Trophoblast cell (in vitro differentiated cells and primary cell): ENCODE results near the gene FNDC11.
"Not testable (repeated sequence)": the region's sequence is repeated elsewhere in the genome, so short reads cannot be mapped to it uniquely, and the experiment has no call there.

ENCODE experiments used
- DNase-seq, 2 donors: peaks; one replicate each; pipeline ENCODE4 v3.0.0-alpha.2; 2016
- H2AFZ ChIP-seq: 2 replicates; pipeline ENCODE4 v1.6.1; 2013; ENCODE audit warnings: low read length, moderate library complexity, mild to moderate bottlenecking; ENCODE audit not compliant: insufficient read depth, poor library complexity
- H2AK5ac ChIP-seq: 2 replicates; pipeline ENCODE4 v1.6.1; 2013; ENCODE audit warnings: mild to moderate bottlenecking, low read length
- H2BK120ac ChIP-seq: 2 replicates; pipeline ENCODE4 v1.6.1; 2013; ENCODE audit warnings: low read length, mild to moderate bottlenecking, moderate library complexity; ENCODE audit not compliant: insufficient read depth, poor library complexity
- H2BK12ac ChIP-seq: 2 replicates; pipeline ENCODE4 v1.6.1; 2013; ENCODE audit warnings: mild to moderate bottlenecking, low read length, moderate library complexity
- H2BK5ac ChIP-seq: 2 replicates; pipeline ENCODE4 v1.6.1; 2013; ENCODE audit warnings: low read length, low read depth, moderate library complexity, mild to moderate bottlenecking; ENCODE audit not compliant: poor library complexity
- H3K14ac ChIP-seq: 2 replicates; pipeline ENCODE4 v1.6.1; 2013; ENCODE audit warnings: mild to moderate bottlenecking, low read length
- H3K18ac ChIP-seq: 2 replicates; pipeline ENCODE4 v1.6.1; 2013; ENCODE audit warnings: mild to moderate bottlenecking, low read length
- H3K23ac ChIP-seq: 2 replicates; pipeline ENCODE4 v1.6.1; 2013; ENCODE audit warnings: low read length
- H3K27ac ChIP-seq: 2 replicates; pipeline ENCODE4 v1.5.1; 2013; ENCODE audit warnings: low read depth, mild to moderate bottlenecking, inconsistent platforms, low read length, moderate library complexity
- H3K27me3 ChIP-seq: 2 replicates; pipeline ENCODE4 v1.6.1; 2013; ENCODE audit warnings: inconsistent platforms, mild to moderate bottlenecking, low read length, moderate library complexity; ENCODE audit not compliant: insufficient read depth
- H3K36me3 ChIP-seq, 2 experiments: 1 replicate in 1 of 2; 2 replicates in 1 of 2; pipeline ENCODE4 v1.6.1; 2013; ENCODE audit warnings: low read length in 2 of 2, mild to moderate bottlenecking in 2 of 2, moderate library complexity in 1 of 2; ENCODE audit not compliant: insufficient read depth in 2 of 2, control insufficient read depth in 1 of 2
- H3K4ac ChIP-seq: 2 replicates; pipeline ENCODE4 v1.6.1; 2013; ENCODE audit warnings: low read depth, mild to moderate bottlenecking, low read length, moderate library complexity
- H3K4me1 ChIP-seq, 2 experiments: 1 replicate in 1 of 2; 2 replicates in 1 of 2; pipeline ENCODE4 v1.6.1; 2013; ENCODE audit warnings: low read length in 2 of 2, mild to moderate bottlenecking in 2 of 2, moderate library complexity in 1 of 2; ENCODE audit not compliant: insufficient read depth in 2 of 2, control insufficient read depth in 1 of 2
- H3K4me2 ChIP-seq: 2 replicates; pipeline ENCODE4 v1.6.1; 2013; ENCODE audit warnings: inconsistent platforms, mild to moderate bottlenecking, low read length, moderate library complexity
- H3K4me3 ChIP-seq: 2 replicates; pipeline ENCODE4 v1.5.1; 2013; ENCODE audit warnings: mild to moderate bottlenecking, low read depth, low read length, inconsistent platforms
- H3K79me1 ChIP-seq: one replicate; pipeline ENCODE4 v1.6.1; 2013; ENCODE audit warnings: low read length
- H3K79me2 ChIP-seq: 2 replicates; pipeline ENCODE4 v1.6.1; 2013; ENCODE audit warnings: low read length, mild to moderate bottlenecking; ENCODE audit not compliant: control insufficient read depth, insufficient read depth, poor library complexity
- H3K9ac ChIP-seq: 2 replicates; pipeline ENCODE4 v1.6.1; 2013; ENCODE audit warnings: mild to moderate bottlenecking, low read length
- H3K9me3 ChIP-seq: 2 replicates; pipeline ENCODE4 v1.6.1; 2013; ENCODE audit warnings: low read depth, mild to moderate bottlenecking, control low read depth, inconsistent platforms, low read length; ENCODE audit not compliant: insufficient read depth
- H4K12ac ChIP-seq: 2 replicates; pipeline ENCODE4 v1.6.1; 2013; ENCODE audit warnings: low read depth, mild to moderate bottlenecking, low read length, moderate library complexity
- H4K8ac ChIP-seq: 2 replicates; pipeline ENCODE4 v1.6.1; 2013; ENCODE audit warnings: low read depth, mild to moderate bottlenecking, low read length, moderate library complexity
- H4K91ac ChIP-seq: one replicate; pipeline ENCODE4 v1.6.1; 2013; ENCODE audit warnings: low read depth, mild to moderate bottlenecking, low read length, moderate library complexity
- WGBS: extraction: QIAGEN DNeasy Blood & Tissue Kit; methylation state at CpG from one replicate; pipeline ENCODE4 v1.1.7; 2013; ENCODE audit warnings: missing lambda C conversion rate; ENCODE audit not compliant: insufficient read length, insufficient coverage; ENCODE audit errors: extremely low coverage; 5-methylcytosine and 5-hydroxymethylcytosine counted together

The FNDC11 gene

GRCh38 chr20:63568986-63569949 lies 15.3 kb downstream of the FNDC11 start:
- no peak overlapping the region for H2AK5ac ChIP-seq
- WGBS: no CpG with 5 or more reads among the region's 46 CpGs
- H3K36me3 ChIP-seq: peaks cover 13 to 26% of the 10 kb centered on the region in 2 experiments

GRCh38 chr20:63570281-63571086 lies 16.5 kb downstream of the FNDC11 start:
- Histone ChIP-seq H3K9me3 (peaks cover 1% of the 10 kb centered on the region), H3K4me1 (peaks cover 3 to 12% of the 10 kb centered on the region in 2 experiments), H3K4me3 (no peak overlapping the region), H2BK12ac (no peak overlapping the region), H3K23ac (no peak overlapping the region), H3K27me3 (no peaks in the 10 kb centered on the region), H4K8ac (no peak overlapping the region), H3K18ac (no peak overlapping the region), H2BK5ac (no peak overlapping the region), H3K9ac (no peak overlapping the region), H3K79me2 (peaks cover 3% of the 10 kb centered on the region), H2BK120ac (no peak overlapping the region), H3K4ac (no peak overlapping the region), H3K4me2 (no peak overlapping the region), H2AFZ (no peak overlapping the region), H4K91ac (no peak overlapping the region), H4K12ac (no peak overlapping the region), H3K14ac (no peak overlapping the region), H2AK5ac (no peak overlapping the region), H3K36me3 (peaks cover 2 to 14% of the 10 kb centered on the region in 2 experiments), H3K79me1 (peaks cover 8% of the 10 kb centered on the region), H3K27ac (no peak overlapping the region)
- DNase-seq: no peak
- no CpG with 5 or more reads among the region's 28 CpGs for WGBS

More at GRCh38 chr20:63568986-63569949, 15.3 kb downstream of the FNDC11 start:
- no peak overlapping the region for H2BK5ac ChIP-seq
- H3K4ac ChIP-seq: no peak overlapping the region
- no peak overlapping the region for H2AFZ ChIP-seq
- no peaks in the 10 kb centered on the region for H3K27me3 ChIP-seq
- peaks cover 3% of the 10 kb centered on the region for H3K79me2 ChIP-seq
- no peak overlapping the region for H3K23ac ChIP-seq
- no peak overlapping the region for H3K18ac ChIP-seq
- H3K27ac ChIP-seq: no peak overlapping the region
- no peak overlapping the region for H4K91ac ChIP-seq
- H3K9me3 ChIP-seq: peaks cover 5% of the 10 kb centered on the region
- no peak overlapping the region for H3K4me3 ChIP-seq
- H4K12ac ChIP-seq: no peak overlapping the region
- H3K4me2 ChIP-seq: no peak overlapping the region
- H2BK12ac ChIP-seq: no peak overlapping the region
- H3K79me1 ChIP-seq: peaks cover 4% of the 10 kb centered on the region
- no peak for DNase-seq
- H2BK120ac ChIP-seq: no peak overlapping the region
- H3K4me1 ChIP-seq: peaks cover under 1 to 8% of the 10 kb centered on the region in 2 experiments
- H3K14ac ChIP-seq: no peak overlapping the region
- H3K9ac ChIP-seq: no peak overlapping the region
- H4K8ac ChIP-seq: no peak overlapping the region

GRCh38 chr20:63571087-63571478 lies 17.1 kb downstream of the FNDC11 start:
- DNase-seq, H3K18ac ChIP-seq, H3K4me3 ChIP-seq, H3K4ac ChIP-seq, H3K27ac ChIP-seq, H3K4me2 ChIP-seq, H4K8ac ChIP-seq, H2AFZ ChIP-seq, H2AK5ac ChIP-seq, H4K12ac ChIP-seq, H3K79me2 ChIP-seq, H2BK5ac ChIP-seq, H2BK120ac ChIP-seq, H3K23ac ChIP-seq, H3K14ac ChIP-seq, H4K91ac ChIP-seq, H3K27me3 ChIP-seq, H2BK12ac ChIP-seq, H3K9me3 ChIP-seq, H3K79me1 ChIP-seq, H3K9ac ChIP-seq: not testable (repeated sequence)
- Histone ChIP-seq H3K36me3 (peaks cover under 1 to 14% of the 10 kb centered on the region in 2 experiments), H3K4me1 (peaks cover 3 to 12% of the 10 kb centered on the region in 2 experiments)
- no CpG with 5 or more reads among the region's 11 CpGs for WGBS

DNA sequence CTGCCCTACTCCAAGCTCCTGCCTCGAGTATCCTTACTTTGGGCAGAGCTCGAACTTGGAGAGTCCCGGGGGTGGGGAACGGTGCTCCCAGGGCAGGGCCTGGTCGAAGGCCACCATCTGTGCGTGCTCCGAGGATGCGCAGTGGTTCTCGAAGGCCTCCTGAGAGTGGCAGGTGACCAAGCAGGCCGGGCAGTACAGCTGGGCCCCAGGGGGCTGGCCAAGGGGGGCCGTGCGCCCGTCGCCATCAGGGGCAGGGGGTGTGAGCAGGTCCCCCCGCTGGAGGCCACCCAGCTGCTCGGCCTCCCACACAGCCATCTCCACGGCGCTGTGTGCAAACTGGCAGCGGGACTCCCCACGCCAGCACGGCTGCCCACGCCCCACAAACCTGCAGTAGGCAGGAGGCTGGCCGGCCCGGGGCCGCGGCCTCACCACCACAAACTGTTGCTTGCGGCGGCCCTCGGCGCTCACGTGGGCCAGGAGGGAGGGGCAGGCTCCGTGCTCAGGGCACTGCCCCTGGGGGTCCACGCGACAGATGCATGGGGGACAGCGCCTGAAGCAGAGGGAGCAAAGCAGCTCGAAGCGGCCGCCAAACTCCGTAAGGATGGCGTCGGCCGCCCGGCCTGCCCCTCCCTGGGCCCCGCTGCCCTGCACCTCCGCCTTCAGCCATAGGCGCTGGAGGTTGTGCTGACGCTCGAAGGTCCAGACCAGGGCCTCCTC lies 18.3 kb downstream of the FNDC11 start:
- Histone ChIP-seq H3K18ac (no peak overlapping the region), H2AFZ (no peak overlapping the region), H2BK12ac (no peak overlapping the region), H2AK5ac (no peak overlapping the region), H3K9me3 (peaks cover under 1% of the 10 kb centered on the region), H3K79me2 (peaks cover 3% of the 10 kb centered on the region), H3K4me3 (no peak overlapping the region), H3K27me3 (no peaks in the 10 kb centered on the region), H3K23ac (no peak overlapping the region), H3K4me2 (no peak overlapping the region), H4K8ac (no peak overlapping the region), H3K9ac (no peak overlapping the region), H2BK5ac (no peak overlapping the region), H2BK120ac (no peak overlapping the region), H4K91ac (no peak overlapping the region), H3K79me1 (peaks cover 8% of the 10 kb centered on the region), H3K4me1 (peaks cover 3 to 12% of the 10 kb centered on the region in 2 experiments), H4K12ac (no peak overlapping the region), H3K14ac (no peak overlapping the region), H3K36me3 (peaks cover 0 to 9% of the 10 kb centered on the region in 2 experiments), H3K27ac (no peak overlapping the region), H3K4ac (no peak overlapping the region)
- DNase-seq: no peak
- no CpG with 5 or more reads among the region's 48 CpGs for WGBS
